A549 (cell line): ENCODE data around the gene LEMD1. TPM values are rescaled to one million over a fixed set of nuclear protein-coding genes. Genes with fewer than 3 reads are reported as not detected.

Source experiments
- ATAC-seq, 2 experiments: fragments of 200-7000 bp in 1 of 2; fragments of >200 bp in 1 of 2; cut with Nextera tagmentation in 1 of 2; cut with Tn5 transposase in 1 of 2; 3 replicates each; pipeline versions ENCODE4 v1.8.0 to v1.9.1; 2018 to 2020; ENCODE audit warnings: mild to moderate bottlenecking in 1 of 2, moderate library complexity in 1 of 2
- CTCF ChIA-PET: fragments of 300-600 bp; sonication (Branson Sonifier 250); formaldehyde crosslinking; extraction: SDS; loops from one replicate; lab custom pipeline; 2021; ENCODE audit warnings: antibody characterized with exemption, inconsistent platforms; lab: Yijun Ruan, JAX
- POLR2A ChIA-PET: fragments of 350-600 bp; formaldehyde crosslinking; extraction: SDS; loops from one replicate; lab custom pipeline; 2021; ENCODE audit warnings: antibody characterized with exemption, inconsistent platforms; lab: Yijun Ruan, JAX
- DNase-seq, 2 experiments: peaks; one replicate each; pipeline versions ENCODE4 v3.0.0 to v3.0.0-alpha.2; 2011 to 2016; ENCODE audit warnings: low read depth in 1 of 2, low spot score in 1 of 2
- FAIRE-seq: peaks from 2 replicates; lab custom pipeline; 2011; peaks lifted over from hg19 to GRCh38; lab: Jason Lieb, UNC
- H3K27ac ChIP-seq, 2 experiments: fragments of >200 bp; sonication (Bioruptor Twin); formaldehyde crosslinking; 3 replicates each; pipeline ENCODE4 v1.5.1; 2016 to 2017
- H3K4me1 ChIP-seq: fragments of >200 bp; sonication (Bioruptor Twin); formaldehyde crosslinking; 3 replicates; pipeline ENCODE4 v1.6.1; 2016
- H3K4me2 ChIP-seq: fragments of >200 bp; sonication (Bioruptor Twin); formaldehyde crosslinking; 3 replicates; pipeline ENCODE4 v1.6.1; 2016
- H3K4me3 ChIP-seq: fragments of >200 bp; sonication (Bioruptor Twin); formaldehyde crosslinking; 3 replicates; pipeline ENCODE4 v1.5.1; 2016
- H3K9me3 ChIP-seq: fragments of >200 bp; sonication (Bioruptor Twin); formaldehyde crosslinking; 3 replicates; pipeline ENCODE4 v1.6.1; 2016
- FOXS1 ChIP-seq: fragments of 250-450 bp; sonication (Bioruptor Pico); IDR thresholded peaks from 2 replicates; pipeline ENCODE4 v1.5.0; 2020; ENCODE audit warnings: mild to moderate bottlenecking, moderate library complexity
- HOXA7 ChIP-seq: fragments of 250-450 bp; sonication (Bioruptor Pico); IDR thresholded peaks from 2 replicates; pipeline ENCODE4 v1.5.0; 2020; ENCODE audit warnings: mild to moderate bottlenecking, moderate library complexity
- HOXB13 ChIP-seq: fragments of 250-450 bp; sonication (Bioruptor Pico); IDR thresholded peaks from 2 replicates; pipeline ENCODE4 v1.5.0; 2020; ENCODE audit warnings: low read depth, mild to moderate bottlenecking, moderate library complexity
- MAX ChIP-seq: IDR thresholded peaks from 2 replicates; pipeline ENCODE4 v1.6.1; 2012
- NPAS2 ChIP-seq: fragments of 250-450 bp; sonication (Bioruptor Pico); IDR thresholded peaks from 2 replicates; pipeline ENCODE4 v1.8.0; 2022; ENCODE audit warnings: mild to moderate bottlenecking, moderate library complexity, borderline replicate concordance
- RAD21 ChIP-seq, 2 experiments: fragments of >200 bp in 1 of 2; sonication (Bioruptor Twin) in 1 of 2; formaldehyde crosslinking in 1 of 2; IDR thresholded peaks in 1 of 2; conservative IDR thresholded peaks in 1 of 2; 2 replicates in 1 of 2; 3 replicates in 1 of 2; pipeline ENCODE4 v1.6.1; 2012 to 2018; ENCODE audit warnings: inconsistent platforms in 1 of 2
- SREBF2 ChIP-seq: fragments of 450-650 bp; IDR thresholded peaks from 2 replicates; pipeline ENCODE4 v1.6.1; 2014; ENCODE audit warnings: mild to moderate bottlenecking, moderate library complexity
- TFCP2L1 ChIP-seq: fragments of 250-450 bp; sonication (Bioruptor Pico); IDR thresholded peaks from 2 replicates; pipeline ENCODE4 v1.5.0; 2021; ENCODE audit warnings: mild to moderate bottlenecking
- TP53 ChIP-seq: fragments of 250-450 bp; sonication (Bioruptor Pico); IDR thresholded peaks from 2 replicates; pipeline ENCODE4 v1.5.0; 2021; ENCODE audit warnings: mild to moderate bottlenecking, moderate library complexity
- ZFP36 ChIP-seq: fragments of 450-650 bp; IDR thresholded peaks from 2 replicates; pipeline ENCODE4 v1.6.1; 2014; ENCODE audit warnings: borderline replicate concordance; ENCODE audit not compliant: partially characterized antibody
- ZSCAN20 ChIP-seq: fragments of 250-450 bp; sonication (Bioruptor Pico); IDR thresholded peaks from 2 replicates; pipeline ENCODE4 v1.8.0; 2022; ENCODE audit warnings: mild to moderate bottlenecking, moderate library complexity
- WGBS: methylation state at CpG from one replicate; pipeline ENCODE4 v1.1.6; 2017; ENCODE audit errors: missing lambda C conversion rate; 5-methylcytosine and 5-hydroxymethylcytosine counted together
- polyA plus RNA-seq, 4 experiments: library from polyadenylated mRNA; depleted of rRNA in 3 of 4; stranded (reverse); fragments of >200 nt; fragmentation: RNase III in 1 of 4; extraction: RNeasy Plus Mini Kit Qiagen cat#74134 plus additional on column Dnase treatment in 1 of 4; gene quantifications; 2 replicates in 3 of 4; 3 replicates in 1 of 4; pipeline ENCODE4 v1.2.3, GENCODE V29; 2011 to 2017
- TF ChIP-seq, protein P1 (sequence below): IDR thresholded peaks from 2 replicates; pipeline ENCODE4 v1.6.1; 2012
- TF ChIP-seq, protein P2 (sequence below): fragments of >200 bp; sonication (Bioruptor Twin); formaldehyde crosslinking; IDR thresholded peaks from 2 replicates; pipeline ENCODE4 v1.6.1; 2016
- TF ChIP-seq, protein P3 (sequence below): fragments of 250-450 bp; sonication (Bioruptor Pico); IDR thresholded peaks from 2 replicates; pipeline ENCODE4 v1.5.0; 2020; ENCODE audit warnings: low read depth, mild to moderate bottlenecking, moderate library complexity
- TF ChIP-seq, protein P4 (sequence below): fragments of 200-600 bp; sonication (generic); IDR thresholded peaks from 2 replicates; pipeline ENCODE4 v1.6.1; 2016; ENCODE audit warnings: antibody characterized with exemption, mild to moderate bottlenecking, moderate library complexity

The LEMD1 gene
- polyA plus RNA-seq, 2 of the 4 experiments (the other 2 are of a cell fraction), result 0.14 to 0.18 TPM

DNA sequence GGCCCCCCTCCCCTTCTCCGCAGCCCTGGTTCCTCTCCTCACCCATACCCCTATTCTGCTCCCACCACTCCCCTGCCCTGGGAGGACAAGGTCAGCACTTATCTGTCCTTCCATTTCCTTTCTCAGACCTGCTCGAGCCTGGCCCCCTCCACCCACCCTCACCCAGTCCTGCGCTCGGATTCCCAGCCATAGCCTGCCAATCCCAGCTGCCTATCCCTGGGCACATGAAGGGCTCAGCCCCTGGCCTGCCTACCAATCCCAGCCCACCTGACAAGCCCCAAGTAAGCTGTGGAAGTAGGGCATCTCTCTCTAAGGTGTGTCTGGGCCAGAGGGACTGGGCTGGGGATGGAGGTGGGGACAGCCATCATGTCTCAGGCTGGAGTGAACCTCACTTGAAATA lies 28.6 kb upstream of the LEMD1 start:
- no peaks in the 10 kb centered on the region for H3K9me3 ChIP-seq
- ChIA-PET POLR2A (no interaction called here), CTCF (interaction anchor here (0.7 to 5.5 kb wide), 7 partner anchors 12 to 96 kb away, joined by 3 to 46 read pairs (median 11); no protein-coding TSS in a partner anchor)
- TF ChIP-seq ZFP36, result no peak
- ATAC-seq (no peak), DNase-seq (no peak), FAIRE-seq (no peak)
- H3K4me2 ChIP-seq, result no peak overlapping the region; the same call in 2 of the 3 replicates
- 82% methylated on average over 4 of the region's 4 CpGs for WGBS
- H3K27ac ChIP-seq, result peak overlapping the region in 1 of 2 experiments; percentile 36; a peak in 2 of 6 replicates
- no peak overlapping the region for H3K4me3 ChIP-seq
- H3K4me1 ChIP-seq, result peaks cover 12% of the 10 kb centered on the region

GRCh38 chr1:205449750-205450443 lies 28.0 kb upstream of the LEMD1 start:
- Histone ChIP-seq H3K9me3 (no peaks in the 10 kb centered on the region), H3K4me3 (no peak overlapping the region), H3K4me1 (peaks cover 12% of the 10 kb centered on the region), H3K27ac (peak overlapping the region; percentile 36 to 53; a peak in 5 of 6 replicates)
- no peak for FAIRE-seq
- TF ChIP-seq, protein P1, sequence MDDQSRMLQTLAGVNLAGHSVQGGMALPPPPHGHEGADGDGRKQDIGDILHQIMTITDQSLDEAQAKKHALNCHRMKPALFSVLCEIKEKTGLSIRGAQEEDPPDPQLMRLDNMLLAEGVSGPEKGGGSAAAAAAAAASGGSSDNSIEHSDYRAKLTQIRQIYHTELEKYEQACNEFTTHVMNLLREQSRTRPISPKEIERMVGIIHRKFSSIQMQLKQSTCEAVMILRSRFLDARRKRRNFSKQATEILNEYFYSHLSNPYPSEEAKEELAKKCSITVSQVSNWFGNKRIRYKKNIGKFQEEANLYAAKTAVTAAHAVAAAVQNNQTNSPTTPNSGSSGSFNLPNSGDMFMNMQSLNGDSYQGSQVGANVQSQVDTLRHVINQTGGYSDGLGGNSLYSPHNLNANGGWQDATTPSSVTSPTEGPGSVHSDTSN, result no peak
- TF ChIP-seq, all 56 proteins: peak for 0
- ATAC-seq (peak; percentile 40 to 68; a peak in 5 of 6 replicates), DNase-seq (peak; percentile 35 to 69)
- POLR2A ChIA-PET, result no interaction called here
- WGBS, result 53% methylated on average over 13 of the region's 18 CpGs
- H3K4me2 ChIP-seq, result peak overlapping the region; percentile 55
- CTCF ChIA-PET, result interaction anchor here (0.7 to 5.5 kb wide), 10 partner anchors 7 to 114 kb away, joined by 3 to 46 read pairs (median 4); no protein-coding TSS in a partner anchor

GRCh38 chr1:205449254-205449749 lies 27.4 kb upstream of the LEMD1 start:
- peak in 1 of 2 experiments; percentile 11; a peak in 2 of 6 replicates for ATAC-seq
- DNase-seq, result no peak
- 78% methylated on average over 4 of the region's 4 CpGs for WGBS
- H3K27ac ChIP-seq, result peak overlapping the region; percentile 36 to 53; a peak in 5 of 6 replicates
- TF ChIP-seq TP53 (CRISPR knock-in tag), result no peak
- no peak for TF ChIP-seq TFCP2L1 (CRISPR knock-in tag)
- no peak for TF ChIP-seq SREBF2
- TF ChIP-seq HOXB13, result no peak
- TF ChIP-seq HOXA7, result no peak
- TF ChIP-seq MAX, result no peak
- no peak for TF ChIP-seq RAD21 (conservative IDR thresholded peaks at IDR 0.05 in 1 of 2, IDR thresholded peaks at IDR 0.05 in 1 of 2)
- TF ChIP-seq NPAS2 (CRISPR knock-in tag), result no peak
- TF ChIP-seq, protein P2, sequence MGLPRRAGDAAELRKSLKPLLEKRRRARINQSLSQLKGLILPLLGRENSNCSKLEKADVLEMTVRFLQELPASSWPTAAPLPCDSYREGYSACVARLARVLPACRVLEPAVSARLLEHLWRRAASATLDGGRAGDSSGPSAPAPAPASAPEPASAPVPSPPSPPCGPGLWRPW, result no peak
- no peak for TF ChIP-seq ZSCAN20 (CRISPR knock-in tag)
- TF ChIP-seq FOXS1 (CRISPR knock-in tag), result no peak
- TF ChIP-seq, protein P3, sequence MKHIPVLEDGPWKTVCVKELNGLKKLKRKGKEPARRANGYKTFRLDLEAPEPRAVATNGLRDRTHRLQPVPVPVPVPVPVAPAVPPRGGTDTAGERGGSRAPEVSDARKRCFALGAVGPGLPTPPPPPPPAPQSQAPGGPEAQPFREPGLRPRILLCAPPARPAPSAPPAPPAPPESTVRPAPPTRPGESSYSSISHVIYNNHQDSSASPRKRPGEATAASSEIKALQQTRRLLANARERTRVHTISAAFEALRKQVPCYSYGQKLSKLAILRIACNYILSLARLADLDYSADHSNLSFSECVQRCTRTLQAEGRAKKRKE (CRISPR knock-in tag), result no peak
- TF ChIP-seq, protein P1, result no peak
- TF ChIP-seq, protein P4, sequence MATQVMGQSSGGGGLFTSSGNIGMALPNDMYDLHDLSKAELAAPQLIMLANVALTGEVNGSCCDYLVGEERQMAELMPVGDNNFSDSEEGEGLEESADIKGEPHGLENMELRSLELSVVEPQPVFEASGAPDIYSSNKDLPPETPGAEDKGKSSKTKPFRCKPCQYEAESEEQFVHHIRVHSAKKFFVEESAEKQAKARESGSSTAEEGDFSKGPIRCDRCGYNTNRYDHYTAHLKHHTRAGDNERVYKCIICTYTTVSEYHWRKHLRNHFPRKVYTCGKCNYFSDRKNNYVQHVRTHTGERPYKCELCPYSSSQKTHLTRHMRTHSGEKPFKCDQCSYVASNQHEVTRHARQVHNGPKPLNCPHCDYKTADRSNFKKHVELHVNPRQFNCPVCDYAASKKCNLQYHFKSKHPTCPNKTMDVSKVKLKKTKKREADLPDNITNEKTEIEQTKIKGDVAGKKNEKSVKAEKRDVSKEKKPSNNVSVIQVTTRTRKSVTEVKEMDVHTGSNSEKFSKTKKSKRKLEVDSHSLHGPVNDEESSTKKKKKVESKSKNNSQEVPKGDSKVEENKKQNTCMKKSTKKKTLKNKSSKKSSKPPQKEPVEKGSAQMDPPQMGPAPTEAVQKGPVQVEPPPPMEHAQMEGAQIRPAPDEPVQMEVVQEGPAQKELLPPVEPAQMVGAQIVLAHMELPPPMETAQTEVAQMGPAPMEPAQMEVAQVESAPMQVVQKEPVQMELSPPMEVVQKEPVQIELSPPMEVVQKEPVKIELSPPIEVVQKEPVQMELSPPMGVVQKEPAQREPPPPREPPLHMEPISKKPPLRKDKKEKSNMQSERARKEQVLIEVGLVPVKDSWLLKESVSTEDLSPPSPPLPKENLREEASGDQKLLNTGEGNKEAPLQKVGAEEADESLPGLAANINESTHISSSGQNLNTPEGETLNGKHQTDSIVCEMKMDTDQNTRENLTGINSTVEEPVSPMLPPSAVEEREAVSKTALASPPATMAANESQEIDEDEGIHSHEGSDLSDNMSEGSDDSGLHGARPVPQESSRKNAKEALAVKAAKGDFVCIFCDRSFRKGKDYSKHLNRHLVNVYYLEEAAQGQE, result no peak
- TF ChIP-seq, all 56 proteins: peak for 0
- H3K4me1 ChIP-seq, result peaks cover 12% of the 10 kb centered on the region
- ChIA-PET POLR2A (no interaction called here), CTCF (interaction anchor here (0.9 to 11.2 kb wide), 11 partner anchors 8 to 142 kb away, joined by 3 to 93 read pairs (median 5); no protein-coding TSS in a partner anchor)
- H3K9me3 ChIP-seq, result no peaks in the 10 kb centered on the region
- H3K4me3 ChIP-seq, result no peak overlapping the region
- peak overlapping the region; percentile 55 for H3K4me2 ChIP-seq
- no peak for FAIRE-seq
